Stomach (tissue), 9 donors: ENCODE results near the gene NPTX2. TPM values are rescaled to one million over a fixed set of nuclear protein-coding genes. Genes with fewer than 3 reads are reported as not detected.

Experiments used
- DNase-seq, 2 donors: peaks; one replicate each; pipeline versions ENCODE4 v3.0.0 to v3.0.0-alpha.2; 2013 to 2019
- H3K27ac ChIP-seq, 5 donors: fragments of 200-600 bp in 4 of 5; sonication (generic) in 4 of 5; one replicate each; pipeline ENCODE4 v1.5.1; 2013 to 2019; ENCODE audit warnings: mild to moderate bottlenecking in 1 of 5, moderate library complexity in 1 of 5
- H3K27me3 ChIP-seq, 3 donors: fragments of 200-600 bp; sonication (generic); one replicate each; pipeline ENCODE4 v1.5.1; 2017 to 2019; ENCODE audit warnings: mixed run types in 1 of 3
- H3K36me3 ChIP-seq, 4 donors: fragments of 200-600 bp; sonication (generic); 1 replicate in 3 of 4; 2 replicates in 1 of 4; pipeline ENCODE4 v1.5.1; 2016 to 2019
- H3K4me1 ChIP-seq, 4 donors: fragments of 200-600 bp; sonication (generic); one replicate each; pipeline ENCODE4 v1.5.1; 2016 to 2019
- H3K4me3 ChIP-seq, 4 donors: fragments of 200-600 bp; sonication (generic) in 3 of 4; one replicate each; pipeline ENCODE4 v1.5.1; 2016 to 2019; ENCODE audit warnings: mild to moderate bottlenecking in 1 of 4
- H3K9me3 ChIP-seq, 4 donors: fragments of 200-600 bp; sonication (generic); one replicate each; pipeline ENCODE4 v1.5.1; 2016 to 2019
- CTCF ChIP-seq, 7 experiments: fragments of 450-650 bp in 4 of 7; fragments of 200-600 bp in 3 of 7; sonication (generic) in 3 of 7; IDR thresholded peaks; one replicate each; pipeline ENCODE4 v1.5.1; 2016 to 2019; ENCODE audit warnings: antibody characterized with exemption in 7 of 7, control low read depth in 2 of 7, mild to moderate bottlenecking in 1 of 7
- EP300 ChIP-seq: sonication (generic); formaldehyde crosslinking; IDR thresholded peaks from one replicate; pipeline ENCODE4 v1.6.1; 2017; ENCODE audit warnings: antibody characterized with exemption
- POLR2A ChIP-seq, 4 donors: fragments of 450-650 bp; IDR thresholded peaks; one replicate each; pipeline ENCODE4 v1.6.1; 2016; ENCODE audit warnings: antibody characterized with exemption in 4 of 4, control low read depth in 2 of 4, mild to moderate bottlenecking in 1 of 4, moderate library complexity in 1 of 4
- POLR2AphosphoS5 ChIP-seq, 3 donors: sonication (generic); formaldehyde crosslinking; IDR thresholded peaks; one replicate each; pipeline ENCODE4 v1.6.1; 2016; ENCODE audit warnings: antibody characterized with exemption in 3 of 3
- WGBS, 5 donors: extraction: QIAGEN DNeasy Blood & Tissue Kit in 3 of 5; methylation state at CpG; one replicate each; pipeline versions ENCODE4 v1.1.5 to v1.1.7; 2013 to 2018; 5-methylcytosine and 5-hydroxymethylcytosine counted together
- intact Hi-C: fragments of 100-400 bp; cut with DNase I; formaldehyde crosslinking; loops from one replicate; pipeline ENCODE4 v1.15.1; 2023; ENCODE audit warnings: low total_unique reads
- polyA plus RNA-seq, 3 donors: library from polyadenylated mRNA; stranded (reverse); fragments of 200-250 nt; gene quantifications; one replicate each; pipeline ENCODE4 v1.2.3, GENCODE V29; 2013
- total RNA-seq, 5 donors: library from RNA; depleted of rRNA; stranded (reverse); fragments of >200 nt; gene quantifications; one replicate each; pipeline versions ENCODE4 v1.1.0 to v1.2.3, GENCODE V29; 2014 to 2016
- donor health status: healthy with polysubstance abuse.
- donor health status: Bipolar disorder and iron deficiency.
- donor health status: healthy.

Gene NPTX2
- total and polyA plus RNA-seq, 8 donors, result 0.62 to 12.1 (median 4.4) TPM

GRCh38 chr7:98647326-98647725 is 30.2 kb downstream of the NPTX2 start:
- intact Hi-C loops, result no loop called here
- Histone ChIP-seq H3K4me1 (no peaks in the 10 kb centered on the region), H3K9me3 (peaks cover 0 to 8% (median 4%) of the 10 kb centered on the region in 4 donors), H3K27ac (no peak overlapping the region), H3K36me3 (no peaks in the 10 kb centered on the region), H3K27me3 (no peaks in the 10 kb centered on the region), H3K4me3 (no peak overlapping the region)
- no peak for DNase-seq
- 64 to 82% (median 73%) methylated on average over 4 of the region's 4 CpGs for WGBS, 5 donors
- TF ChIP-seq EP300, result no peak
- TF ChIP-seq CTCF (IDR thresholded peaks at IDR 0.05), result no peak
- TF ChIP-seq POLR2A (IDR thresholded peaks at IDR 0.05), result no peak
- no peak for TF ChIP-seq POLR2AphosphoS5 (IDR thresholded peaks at IDR 0.05)

GRCh38 chr7:98651760-98652159 is 34.7 kb downstream of the NPTX2 start:
- Histone ChIP-seq H3K4me3 (no peak overlapping the region), H3K36me3 (no peaks in the 10 kb centered on the region), H3K27me3 (no peaks in the 10 kb centered on the region), H3K4me1 (no peaks in the 10 kb centered on the region), H3K27ac (no peak overlapping the region), H3K9me3 (peaks cover 0 to 13% (median 4%) of the 10 kb centered on the region in 4 donors)
- WGBS, 5 donors, result 72 to 80% (median 78%) methylated on average over 6 of the region's 6 CpGs
- intact Hi-C loops, result no loop called here
- DNase-seq, result no peak
- TF ChIP-seq POLR2A (IDR thresholded peaks at IDR 0.05), result no peak
- TF ChIP-seq EP300, result no peak
- TF ChIP-seq POLR2AphosphoS5 (IDR thresholded peaks at IDR 0.05), result no peak
- no peak for TF ChIP-seq CTCF (IDR thresholded peaks at IDR 0.05)

GRCh38 chr7:98653601-98654310 is 36.7 kb downstream of the NPTX2 start:
- peaks cover 0 to 13% (median 4%) of the 10 kb centered on the region in 4 donors for H3K9me3 ChIP-seq
- H3K27me3 ChIP-seq, result no peaks in the 10 kb centered on the region
- no peak overlapping the region for H3K27ac ChIP-seq
- H3K36me3 ChIP-seq, result no peaks in the 10 kb centered on the region
- WGBS, 5 donors, result 71 to 84% (median 81%) methylated on average over 6 of the region's 6 CpGs
- DNase-seq, result no peak
- TF ChIP-seq EP300, result no peak
- no peak for TF ChIP-seq POLR2AphosphoS5 (IDR thresholded peaks at IDR 0.05)
- TF ChIP-seq CTCF (IDR thresholded peaks at IDR 0.05), result no peak
- H3K4me3 ChIP-seq, result no peak overlapping the region
- no peaks in the 10 kb centered on the region for H3K4me1 ChIP-seq
- intact Hi-C loops, result no loop called here

- no peak for DNase-seq
- intact Hi-C loops, result no loop called here
- no peaks in the 10 kb centered on the region for H3K4me1 ChIP-seq
- no peaks in the 10 kb centered on the region for H3K36me3 ChIP-seq
- TF ChIP-seq POLR2A (IDR thresholded peaks at IDR 0.05) (no peak), POLR2AphosphoS5 (IDR thresholded peaks at IDR 0.05) (no peak), EP300 (no peak), CTCF (IDR thresholded peaks at IDR 0.05) (no peak)
- no peaks in the 10 kb centered on the region for H3K27me3 ChIP-seq
- 67 to 71% (median 70%) methylated on average over 3 of the region's 3 CpGs for WGBS, 5 donors
- peaks cover 0 to 8% (median under 1%) of the 10 kb centered on the region in 4 donors for H3K9me3 ChIP-seq
- H3K27ac ChIP-seq, result no peak overlapping the region
- H3K4me3 ChIP-seq, result no peak overlapping the region
These were observed 37.6 kb downstream of the NPTX2 start for GRCh38 chr7:98654524-98655272.
